HEK293 (cell line): ENCODE measurements around the gene COPG2.

Experiments used
- ATF2 ChIP-seq: fragments of 450-650 bp; formaldehyde crosslinking; IDR thresholded peaks from 2 replicates; pipeline ENCODE4 v1.5.1; 2016; ENCODE audit warnings: missing biosample characterization, missing genetic modification characterization, low read depth
- CTCF ChIP-seq: fragments of 450-650 bp; formaldehyde crosslinking; IDR thresholded peaks from 2 replicates; pipeline ENCODE4 v1.5.1; 2016; ENCODE audit warnings: missing biosample characterization, missing genetic modification characterization
- MYNN ChIP-seq: fragments of 450-650 bp; formaldehyde crosslinking; IDR thresholded peaks from 2 replicates; pipeline ENCODE4 v1.5.1; 2016; ENCODE audit warnings: missing biosample characterization, missing genetic modification characterization, borderline replicate concordance
- PATZ1 ChIP-seq: fragments of 450-650 bp; formaldehyde crosslinking; IDR thresholded peaks from 2 replicates; pipeline ENCODE4 v1.5.1; 2016; ENCODE audit warnings: missing biosample characterization, missing genetic modification characterization
- SP2 ChIP-seq: fragments of 450-650 bp; formaldehyde crosslinking; IDR thresholded peaks from 2 replicates; pipeline ENCODE4 v1.5.1; 2016; ENCODE audit warnings: missing biosample characterization, missing genetic modification characterization
- YY1 ChIP-seq: fragments of 450-650 bp; formaldehyde crosslinking; IDR thresholded peaks from 2 replicates; pipeline ENCODE4 v1.5.1; 2018; ENCODE audit warnings: missing biosample characterization, missing genetic modification characterization
- ZBTB11 ChIP-seq: fragments of 450-650 bp; formaldehyde crosslinking; conservative IDR thresholded peaks from 2 replicates; pipeline ENCODE4 v1.5.1; 2016; ENCODE audit warnings: low read depth, missing biosample characterization, missing genetic modification characterization
- ZNF10 ChIP-seq: fragments of 450-650 bp; formaldehyde crosslinking; IDR thresholded peaks from 2 replicates; pipeline ENCODE4 v1.5.1; 2017; ENCODE audit warnings: missing biosample characterization, missing genetic modification characterization
- ZNF19 ChIP-seq: fragments of 450-650 bp; formaldehyde crosslinking; IDR thresholded peaks from 2 replicates; pipeline ENCODE4; 2016; ENCODE audit warnings: missing biosample characterization, missing genetic modification characterization, low read depth
- ZNF274 ChIP-seq, 2 experiments: fragments of 200-500 bp in 1 of 2; fragments of 450-650 bp in 1 of 2; sonication (Bioruptor generic) in 1 of 2; formaldehyde crosslinking in 1 of 2; IDR thresholded peaks; 2 replicates each; pipeline versions ENCODE4 v1.5.1 to v1.6.1; 2014 to 2016; ENCODE audit warnings: borderline replicate concordance in 1 of 2, inconsistent platforms in 1 of 2, low read length in 1 of 2, missing biosample characterization in 1 of 2, missing genetic modification characterization in 1 of 2
- ZNF626 ChIP-seq: fragments of 450-650 bp; sonication (Bioruptor Pico); formaldehyde crosslinking; IDR thresholded peaks from 2 replicates; pipeline ENCODE4 v1.5.1; 2018; ENCODE audit warnings: missing biosample characterization, missing genetic modification characterization, inconsistent platforms
- ZNF645 ChIP-seq: fragments of 450-650 bp; formaldehyde crosslinking; IDR thresholded peaks from 2 replicates; pipeline ENCODE4; 2016; ENCODE audit warnings: missing biosample characterization, missing genetic modification characterization
- ZNF76 ChIP-seq: fragments of 450-650 bp; formaldehyde crosslinking; IDR thresholded peaks from 2 replicates; pipeline ENCODE4; 2016; ENCODE audit warnings: low read depth, missing biosample characterization, missing genetic modification characterization, borderline replicate concordance
- ZNF843 ChIP-seq: fragments of 450-650 bp; formaldehyde crosslinking; IDR thresholded peaks from 2 replicates; pipeline ENCODE4 v1.5.1; 2016; ENCODE audit warnings: missing biosample characterization, missing genetic modification characterization

GRCh38 chr7:130475776-130476175 is 192.8 kb downstream of the COPG2 start:
- no peak for TF ChIP-seq CTCF (tag by site-specific recombination)
- no peak for TF ChIP-seq PATZ1 (tag by site-specific recombination)
- no peak for TF ChIP-seq ZNF645 (tag by site-specific recombination)
- TF ChIP-seq ZNF10 (tag by site-specific recombination): no peak
- no peak for TF ChIP-seq ATF2 (tag by site-specific recombination)
- no peak for TF ChIP-seq ZNF843 (tag by site-specific recombination)
- no peak for TF ChIP-seq ZNF626
- TF ChIP-seq ZNF19 (tag by site-specific recombination): no peak
- TF ChIP-seq SP2: no peak
- no peak for TF ChIP-seq ZNF76 (tag by site-specific recombination)
- TF ChIP-seq ZBTB11 (tag by site-specific recombination): no peak
- no peak for TF ChIP-seq MYNN
- no peak for TF ChIP-seq ZNF274 (IDR thresholded peaks at IDR 0.05; ENCODE audit: low read length)
- no peak for TF ChIP-seq ZNF274 (tag by site-specific recombination; IDR thresholded peaks at IDR 0.05; ENCODE audit: borderline replicate concordance)
- no peak for TF ChIP-seq YY1 (tag by site-specific recombination)
